T-helper 2 cell treated with Interferon-gamma antibody and Interleukin-4, amounts not matched to agents 5 μg/mL and 100 μg/mL, for 36 hours (primary cell): ENCODE data around the gene MAP7D1.
A peak's percentile ranks its signal among the peaks of the same experiment; 100 is the strongest.

Source experiments
- DNase-seq: peaks from one replicate; pipeline ENCODE4 v3.0.0; 2021; ENCODE audit warnings: low spot score
- H3K27ac Mint-ChIP-seq: one replicate; pipeline ENCODE4 v1.8.0; 2021; ENCODE audit warnings: mild to moderate bottlenecking, mixed read lengths
- H3K27me3 Mint-ChIP-seq: one replicate; pipeline ENCODE4 v1.8.0; 2021; ENCODE audit warnings: low read depth, mixed read lengths
- H3K36me3 Mint-ChIP-seq: one replicate; pipeline ENCODE4 v1.8.0; 2021; ENCODE audit warnings: low read depth, mixed read lengths
- H3K4me1 Mint-ChIP-seq: one replicate; pipeline ENCODE4 v1.8.0; 2021; ENCODE audit warnings: low read depth, mixed read lengths
- H3K4me3 Mint-ChIP-seq: one replicate; pipeline ENCODE4 v1.8.0; 2022; ENCODE audit warnings: mild to moderate bottlenecking, moderate library complexity, mixed read lengths
- H3K9me3 Mint-ChIP-seq: one replicate; pipeline ENCODE4 v1.8.0; 2021; ENCODE audit warnings: mixed read lengths

MAP7D1 gene

GRCh38 chr1:36160388-36160948 is 4.5 kb downstream of the MAP7D1 start:
- Mint-ChIP-seq H3K27ac (peak overlapping the region; percentile 93), H3K4me3 (peak overlapping the region; percentile 83), H3K36me3 (peaks cover 56% of the 10 kb centered on the region), H3K9me3 (no peaks in the 10 kb centered on the region), H3K27me3 (no peaks in the 10 kb centered on the region), H3K4me1 (peaks cover 60% of the 10 kb centered on the region)
- no peak for DNase-seq

GRCh38 chr1:36160949-36161485 is 5.1 kb downstream of the MAP7D1 start:
- peaks cover 63% of the 10 kb centered on the region for H3K4me1 Mint-ChIP-seq

GRCh38 chr1:36161641-36162531 is 5.9 kb downstream of the MAP7D1 start:
- H3K36me3 Mint-ChIP-seq = peaks cover 62% of the 10 kb centered on the region
- no peaks in the 10 kb centered on the region for H3K9me3 Mint-ChIP-seq
- peak overlapping the region; percentile 93 for H3K27ac Mint-ChIP-seq
- peaks cover 69% of the 10 kb centered on the region for H3K4me1 Mint-ChIP-seq
- no peaks in the 10 kb centered on the region for H3K27me3 Mint-ChIP-seq
- peak overlapping the region; percentile 83 for H3K4me3 Mint-ChIP-seq
- DNase-seq = peak; percentile 23

More at GRCh38 chr1:36160949-36161485, 5.1 kb downstream of the MAP7D1 start:
- H3K36me3 Mint-ChIP-seq = peaks cover 57% of the 10 kb centered on the region
- no peaks in the 10 kb centered on the region for H3K27me3 Mint-ChIP-seq
- H3K4me3 Mint-ChIP-seq = peak overlapping the region; percentile 83
- H3K27ac Mint-ChIP-seq = peak overlapping the region; percentile 93
- H3K9me3 Mint-ChIP-seq = no peaks in the 10 kb centered on the region
- peak; percentile 77 for DNase-seq

DNA sequence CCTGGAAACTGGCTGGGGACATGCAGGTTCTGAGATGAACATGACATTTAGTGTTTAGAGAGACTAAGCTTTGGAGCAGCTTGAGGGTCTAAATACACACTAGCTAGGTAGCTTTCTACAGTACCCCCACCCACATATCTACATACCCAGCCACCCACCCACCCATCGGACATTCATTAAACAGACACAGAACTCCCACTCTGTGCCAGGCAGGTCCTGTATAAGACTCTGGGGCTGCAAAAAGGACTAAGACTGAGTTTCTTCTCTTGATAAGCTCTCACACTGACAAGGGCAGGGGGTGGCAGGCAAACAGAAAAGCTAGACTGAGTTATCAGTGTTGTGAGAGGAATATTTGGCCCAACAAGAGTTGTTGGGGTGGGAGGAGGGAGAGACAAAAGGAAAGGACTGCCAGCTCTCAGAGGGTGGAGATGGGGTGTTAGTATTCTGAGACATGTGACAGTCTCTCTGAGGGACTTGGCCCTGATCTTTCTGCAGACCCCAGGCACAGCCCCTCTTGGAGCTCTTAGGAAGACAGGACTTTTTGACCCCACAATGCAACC is 6.8 kb downstream of the MAP7D1 start:
- Mint-ChIP-seq H3K27ac (peak overlapping the region; percentile 93), H3K4me1 (peaks cover 68% of the 10 kb centered on the region), H3K27me3 (no peaks in the 10 kb centered on the region), H3K36me3 (peaks cover 59% of the 10 kb centered on the region), H3K9me3 (no peaks in the 10 kb centered on the region), H3K4me3 (peak overlapping the region; percentile 83)
- DNase-seq = no peak

- H3K27me3 Mint-ChIP-seq = no peaks in the 10 kb centered on the region
- no peak for DNase-seq
- peak overlapping the region; percentile 61 for H3K4me3 Mint-ChIP-seq
- H3K9me3 Mint-ChIP-seq = no peaks in the 10 kb centered on the region
- peaks cover 55% of the 10 kb centered on the region for H3K36me3 Mint-ChIP-seq
- H3K27ac Mint-ChIP-seq = peak overlapping the region; percentile 93
- H3K4me1 Mint-ChIP-seq = peaks cover 62% of the 10 kb centered on the region
These were observed 7.5 kb downstream of the MAP7D1 start for GRCh38 chr1:36163426-36163825.

GRCh38 chr1:36164361-36164760 is 8.4 kb downstream of the MAP7D1 start:
- no peaks in the 10 kb centered on the region for H3K27me3 Mint-ChIP-seq
- no peak for DNase-seq
- H3K27ac Mint-ChIP-seq = peak overlapping the region; percentile 11
- peaks cover 57% of the 10 kb centered on the region for H3K4me1 Mint-ChIP-seq
- H3K36me3 Mint-ChIP-seq = peaks cover 51% of the 10 kb centered on the region
- no peak overlapping the region for H3K4me3 Mint-ChIP-seq
- no peaks in the 10 kb centered on the region for H3K9me3 Mint-ChIP-seq

DNA sequence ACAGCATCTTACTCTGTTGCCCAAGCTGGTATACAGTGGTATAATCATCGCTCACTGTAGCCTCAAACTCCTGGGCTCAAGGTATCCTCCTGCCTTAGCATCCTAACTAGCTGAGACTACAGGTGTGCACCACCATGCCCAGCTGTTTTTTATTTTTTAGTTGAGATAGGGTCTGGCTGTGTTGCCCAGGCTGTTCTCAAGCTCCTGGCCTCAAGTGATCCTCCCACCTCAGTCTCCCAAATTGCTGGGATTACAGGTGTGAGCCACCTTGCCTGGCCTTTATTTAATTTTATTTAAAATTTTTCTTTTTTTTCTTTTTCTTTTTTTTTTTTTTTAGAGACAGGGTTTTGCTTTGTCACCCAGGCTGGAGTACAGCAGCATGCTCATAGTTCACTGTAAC is 9.2 kb downstream of the MAP7D1 start:
- peaks cover 48% of the 10 kb centered on the region for H3K36me3 Mint-ChIP-seq
- H3K4me3 Mint-ChIP-seq = no peak overlapping the region
- no peaks in the 10 kb centered on the region for H3K27me3 Mint-ChIP-seq
- H3K27ac Mint-ChIP-seq = no peak overlapping the region
- no peaks in the 10 kb centered on the region for H3K9me3 Mint-ChIP-seq
- H3K4me1 Mint-ChIP-seq = peaks cover 52% of the 10 kb centered on the region
- no peak for DNase-seq

DNA sequence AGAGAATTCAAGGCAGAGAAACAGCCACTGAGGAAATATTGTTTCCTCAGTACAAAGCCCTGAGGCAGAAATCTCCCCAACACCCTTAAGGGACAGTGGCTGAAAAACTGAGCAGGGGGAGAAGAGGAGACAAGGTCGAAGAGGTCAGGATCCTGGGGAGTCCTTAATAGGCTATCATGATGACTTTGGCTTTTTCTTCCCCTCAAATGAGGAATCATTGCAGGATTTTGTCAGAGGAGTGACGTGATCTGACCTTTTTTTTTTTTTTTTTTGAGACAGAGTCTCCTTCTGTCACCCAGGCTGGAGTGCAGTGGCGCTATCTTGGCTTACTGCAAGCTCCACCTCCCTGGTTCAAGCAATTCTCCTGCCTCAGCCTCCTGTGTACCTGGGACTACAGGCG is 10.2 kb downstream of the MAP7D1 start:
- Mint-ChIP-seq H3K36me3 (peaks cover 48% of the 10 kb centered on the region), H3K4me3 (no peak overlapping the region), H3K27ac (peak overlapping the region; percentile 53), H3K9me3 (no peaks in the 10 kb centered on the region), H3K27me3 (no peaks in the 10 kb centered on the region), H3K4me1 (peaks cover 44% of the 10 kb centered on the region)
- no peak for DNase-seq

- Mint-ChIP-seq H3K4me1 (peaks cover 34% of the 10 kb centered on the region), H3K27me3 (no peaks in the 10 kb centered on the region), H3K27ac (peak overlapping the region; percentile 49), H3K4me3 (no peak overlapping the region), H3K9me3 (no peaks in the 10 kb centered on the region), H3K36me3 (peaks cover 45% of the 10 kb centered on the region)
- DNase-seq = no peak
These were observed 11.3 kb downstream of the MAP7D1 start for GRCh38 chr1:36166938-36167905.

GRCh38 chr1:36168514-36168913 is 12.6 kb downstream of the MAP7D1 start:
- no peaks in the 10 kb centered on the region for H3K27me3 Mint-ChIP-seq
- H3K27ac Mint-ChIP-seq = no peak overlapping the region
- H3K4me1 Mint-ChIP-seq = peaks cover 23% of the 10 kb centered on the region
- H3K9me3 Mint-ChIP-seq = no peaks in the 10 kb centered on the region
- no peak overlapping the region for H3K4me3 Mint-ChIP-seq
- DNase-seq = no peak
- H3K36me3 Mint-ChIP-seq = peaks cover 47% of the 10 kb centered on the region

DNA sequence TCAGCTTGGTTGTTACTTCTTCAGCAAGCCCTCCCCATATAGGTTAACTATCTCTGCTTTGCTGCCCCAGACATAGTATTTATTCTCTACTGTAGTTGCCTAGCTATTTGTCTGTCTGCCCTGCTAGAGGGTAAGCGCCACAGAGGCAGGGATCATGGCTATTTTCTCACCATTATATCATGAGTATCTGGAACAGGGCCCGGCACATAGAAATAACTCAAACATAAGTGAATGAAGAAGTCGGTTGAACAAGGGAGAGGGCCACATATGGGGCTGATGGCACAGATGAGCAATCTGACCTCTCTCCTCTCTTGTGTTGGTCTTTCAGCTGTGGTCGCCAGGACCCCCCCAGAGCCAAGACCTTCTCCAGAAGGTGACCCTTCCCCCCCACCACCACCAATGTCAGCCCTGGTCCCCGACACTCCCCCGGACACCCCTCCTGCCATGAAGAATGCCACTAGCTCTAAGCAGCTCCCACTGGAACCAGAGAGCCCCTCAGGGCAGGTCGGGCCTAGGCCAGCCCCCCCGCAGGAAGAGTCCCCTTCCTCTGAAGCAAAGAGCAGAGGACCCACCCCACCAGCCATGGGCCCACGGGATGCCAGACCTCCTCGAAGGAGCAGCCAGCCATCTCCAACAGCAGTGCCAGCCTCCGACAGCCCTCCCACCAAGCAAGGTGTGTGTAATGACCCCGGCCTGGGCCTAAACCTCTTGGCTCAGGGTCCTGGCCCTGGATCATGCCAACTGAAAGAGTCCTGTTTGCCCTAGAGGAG is 14.9 kb downstream of the MAP7D1 start:
- Mint-ChIP-seq H3K27ac (peak overlapping the region; percentile 57), H3K36me3 (peaks cover 52% of the 10 kb centered on the region), H3K27me3 (no peaks in the 10 kb centered on the region), H3K4me3 (no peak overlapping the region), H3K9me3 (no peaks in the 10 kb centered on the region), H3K4me1 (peaks cover 17% of the 10 kb centered on the region)
- no peak for DNase-seq

DNA sequence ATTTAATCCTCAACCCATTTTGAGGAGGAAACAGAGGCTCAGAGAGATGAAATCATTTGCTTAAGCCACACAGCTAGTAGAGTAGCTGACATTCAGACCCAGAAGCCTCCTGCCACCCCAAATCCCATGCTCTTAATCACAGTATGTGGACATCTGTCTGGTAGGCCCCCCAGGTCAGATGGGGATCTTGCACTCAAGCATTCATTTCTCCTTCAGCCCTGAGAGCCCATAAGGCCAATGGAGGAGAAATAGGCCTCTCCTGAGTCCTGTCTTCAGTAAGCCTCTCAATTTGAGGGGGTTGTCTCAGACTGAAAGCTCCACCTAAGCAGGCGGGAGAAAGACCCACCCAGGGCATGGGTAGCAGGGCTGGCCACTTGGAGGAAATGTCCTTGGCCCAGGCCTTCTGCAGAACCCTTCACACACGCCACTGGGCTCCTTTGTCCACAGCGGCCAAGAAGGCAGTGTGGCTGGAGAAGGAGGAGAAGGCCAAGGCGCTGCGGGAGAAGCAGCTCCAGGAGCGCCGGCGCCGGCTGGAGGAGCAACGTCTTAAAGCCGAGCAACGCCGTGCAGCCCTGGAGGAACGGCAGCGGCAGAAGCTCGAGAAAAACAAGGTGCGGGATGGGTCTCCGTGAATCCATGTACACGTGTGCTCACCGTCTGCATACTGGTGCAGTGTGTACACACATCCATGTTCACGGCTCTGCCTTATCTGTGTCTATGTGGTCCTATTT is 16.2 kb downstream of the MAP7D1 start:
- Mint-ChIP-seq H3K4me1 (peaks cover 6% of the 10 kb centered on the region), H3K27ac (no peak overlapping the region), H3K36me3 (peaks cover 44% of the 10 kb centered on the region), H3K4me3 (no peak overlapping the region), H3K9me3 (no peaks in the 10 kb centered on the region), H3K27me3 (no peaks in the 10 kb centered on the region)
- no peak for DNase-seq
